Measurements from ENCODE around the gene RNU5D-1. TPM values are rescaled to one million over a fixed set of nuclear protein-coding genes. Genes with fewer than 3 reads are reported as not detected.
"Not testable (repeated sequence)": the region's sequence is repeated elsewhere in the genome, so short reads cannot be mapped to it uniquely, and the experiment has no call there.

Gene RNU5D-1
- total RNA-seq, 1 donor from 2014 or later, result not detected

DNA sequence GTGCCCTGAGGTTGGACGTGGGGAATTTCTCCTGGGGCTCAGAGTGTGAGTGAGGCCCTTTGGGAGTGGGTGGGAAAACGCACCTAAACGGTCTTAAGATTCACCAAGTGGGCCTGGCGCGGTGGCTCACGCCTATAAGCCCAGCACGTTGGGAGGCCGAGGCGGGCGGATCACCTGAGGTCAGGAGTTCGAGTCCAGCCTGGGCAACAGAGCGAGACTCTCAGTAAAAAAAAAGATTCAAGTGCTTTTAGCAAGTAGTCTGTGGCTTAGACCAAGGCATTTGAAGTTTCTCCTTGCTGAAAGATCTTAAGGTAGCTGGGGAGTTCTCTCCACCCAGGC is 45.7 kb upstream of the RNU5D-1 start:
- H3K36me3 Mint-ChIP-seq (ENCODE audit: insufficient read depth), result peaks cover 27% of the 10 kb centered on the region
- TF ChIP-seq CTCF (IDR thresholded peaks at IDR 0.05; ENCODE audit: unreplicated experiment), result no peak
- no peaks in the 10 kb centered on the region for H3K9me3 Mint-ChIP-seq (ENCODE audit: low read depth)
- H3K27me3 Mint-ChIP-seq, result no peaks in the 10 kb centered on the region
- H3K4me1 Mint-ChIP-seq (ENCODE audit: low read depth), result peaks cover 18% of the 10 kb centered on the region
- H3K27ac Mint-ChIP-seq, result peak overlapping the region; percentile 93
- peak overlapping the region; percentile 94 for H3K4me3 Mint-ChIP-seq (ENCODE audit: low read depth)
- no peak for DNase-seq (ENCODE audit: low spot score, unreplicated experiment)

DNA sequence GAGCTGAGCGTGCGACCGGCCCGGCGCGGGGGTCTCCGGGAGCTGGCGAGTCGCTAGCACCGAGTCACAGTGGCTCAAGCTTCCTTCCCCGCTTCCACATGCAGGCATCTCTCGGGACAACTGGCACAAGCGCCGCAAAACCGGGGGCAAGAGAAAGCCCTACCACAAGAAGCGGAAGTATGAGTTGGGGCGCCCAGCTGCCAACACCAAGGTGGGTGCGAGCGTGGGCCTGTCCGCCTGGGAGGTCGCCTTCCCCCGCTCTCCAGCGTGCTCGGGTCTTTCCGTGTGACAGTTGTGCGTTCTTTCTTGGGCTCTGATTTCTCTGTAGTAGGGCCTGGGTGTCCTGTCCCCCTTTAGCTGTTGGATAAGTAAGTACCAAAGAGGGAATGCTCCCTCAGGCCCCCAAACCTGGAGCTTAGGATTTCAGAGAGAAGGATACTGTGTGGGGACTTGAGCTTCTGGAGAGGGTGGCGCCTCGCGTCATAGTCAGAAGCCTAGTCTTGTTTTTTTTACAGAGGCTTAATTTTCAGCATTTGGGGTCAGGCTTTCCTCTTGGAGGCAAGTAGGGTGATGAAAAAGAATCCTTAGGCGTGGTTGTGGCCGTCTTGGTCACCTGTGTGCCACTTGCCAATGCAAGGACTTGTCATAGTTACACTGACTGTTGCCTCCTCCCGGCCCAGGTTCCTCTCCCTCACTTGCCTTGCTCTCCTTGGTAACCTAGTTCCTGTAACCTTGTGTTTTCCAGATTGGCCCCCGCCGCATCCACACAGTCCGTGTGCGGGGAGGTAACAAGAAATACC is 45.2 kb upstream of the RNU5D-1 start:
- Mint-ChIP-seq H3K27ac (peak overlapping the region; percentile 93), H3K4me3 (ENCODE audit: low read depth) (peak overlapping the region; percentile 94), H3K27me3 (no peaks in the 10 kb centered on the region), H3K4me1 (ENCODE audit: low read depth) (peaks cover 18% of the 10 kb centered on the region), H3K36me3 (ENCODE audit: insufficient read depth) (peaks cover 23% of the 10 kb centered on the region), H3K9me3 (ENCODE audit: low read depth) (no peaks in the 10 kb centered on the region)
- no peak for DNase-seq (ENCODE audit: low spot score, unreplicated experiment)
- TF ChIP-seq CTCF (IDR thresholded peaks at IDR 0.05; ENCODE audit: unreplicated experiment), result no peak

GRCh38 chr1:44775078-44775929 is 44.3 kb upstream of the RNU5D-1 start, which contains the start of gene RPS8:
RPS8 (plus strand) TSS chr1:44775540; CDS start chr1:44775597, 57 bp downstream.
- Mint-ChIP-seq H3K27me3 (no peaks in the 10 kb centered on the region), H3K4me3 (ENCODE audit: low read depth) (peak within 1 kb of the TSS; percentile 94), H3K4me1 (ENCODE audit: low read depth) (peaks cover 18% of the 10 kb centered on the region), H3K27ac (peak within 1 kb of the TSS; percentile 98), H3K36me3 (ENCODE audit: insufficient read depth) (peaks cover 22% of the 10 kb centered on the region), H3K9me3 (ENCODE audit: low read depth) (no peaks in the 10 kb centered on the region)
- no peak for TF ChIP-seq CTCF (IDR thresholded peaks at IDR 0.05; ENCODE audit: unreplicated experiment)
- DNase-seq (ENCODE audit: low spot score, unreplicated experiment), result peak; percentile 72

GRCh38 chr1:44766421-44766820 is 35.5 kb upstream of the RNU5D-1 start:
- H3K9me3 Mint-ChIP-seq (ENCODE audit: low read depth); H3K4me3 Mint-ChIP-seq (ENCODE audit: low read depth); H3K27me3 Mint-ChIP-seq; H3K27ac Mint-ChIP-seq; H3K4me1 Mint-ChIP-seq (ENCODE audit: low read depth); H3K36me3 Mint-ChIP-seq (ENCODE audit: insufficient read depth); DNase-seq (ENCODE audit: low spot score, unreplicated experiment): not testable (repeated sequence)

DNA sequence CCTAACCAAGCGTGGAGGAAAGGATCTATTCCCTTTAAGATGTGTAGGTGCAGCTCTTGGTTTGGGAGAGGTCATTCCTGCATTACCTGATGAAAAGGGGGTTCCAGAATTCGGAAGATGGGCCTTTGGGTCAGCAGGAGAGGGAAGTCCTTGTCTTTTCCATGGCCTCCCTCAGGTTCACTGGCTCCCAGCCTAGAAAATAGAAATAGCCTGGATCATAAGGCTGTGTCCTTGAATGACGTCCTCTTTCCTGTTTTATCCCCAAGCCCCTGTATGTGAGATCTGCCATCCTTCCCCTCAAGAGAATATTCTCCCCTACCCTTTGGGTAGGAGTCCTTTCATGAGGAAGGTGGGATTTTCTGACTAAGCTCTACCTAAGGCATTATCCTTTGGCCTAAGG is 29.9 kb upstream of the RNU5D-1 start:
- Mint-ChIP-seq H3K9me3 (ENCODE audit: low read depth) (no peaks in the 10 kb centered on the region), H3K27me3 (no peaks in the 10 kb centered on the region), H3K4me3 (ENCODE audit: low read depth) (no peak overlapping the region), H3K27ac (no peak overlapping the region), H3K4me1 (ENCODE audit: low read depth) (no peaks in the 10 kb centered on the region), H3K36me3 (ENCODE audit: insufficient read depth) (peaks cover 4% of the 10 kb centered on the region)
- no peak for DNase-seq (ENCODE audit: low spot score, unreplicated experiment)
- no peak for TF ChIP-seq CTCF (IDR thresholded peaks at IDR 0.05; ENCODE audit: unreplicated experiment)
